ENCODE measurements around the gene RPS8.
"Not testable (repeated sequence)": the region's sequence is repeated elsewhere in the genome, so short reads cannot be mapped to it uniquely, and the experiment has no call there.

RPS8 gene

GRCh38 chr1:44806025-44806703 is 30.8 kb downstream of the RPS8 start:
- Histone ChIP-seq H3K4me3 (ENCODE audit: low read length) (no peak overlapping the region), H3K27me3 (ENCODE audit: insufficient read depth, low read length) (no peaks in the 10 kb centered on the region), H3K27ac (ENCODE audit: low read depth, low read length) (peak overlapping the region; percentile 99), H3K36me3 (ENCODE audit: insufficient read depth, low read length) (peaks cover 29% of the 10 kb centered on the region), H3K9me3 (ENCODE audit: insufficient read depth, low read depth, low read length) (no peaks in the 10 kb centered on the region), H3K4me1 (ENCODE audit: insufficient read depth, low read length) (peaks cover 30% of the 10 kb centered on the region), H3K9ac (ENCODE audit: low read depth, low read length) (peak overlapping the region; percentile 85)
- 97% methylated on average over 70 of the region's 70 CpGs for WGBS

- no peaks in the 10 kb centered on the region for H3K27me3 ChIP-seq (ENCODE audit: insufficient read depth, low read length)
- peak within 1 kb of the TSS; percentile 6; the same call in 1 of the 2 replicates for H3K4me3 ChIP-seq (ENCODE audit: low read length)
- H3K9ac ChIP-seq (ENCODE audit: low read depth, low read length): peak within 1 kb of the TSS; percentile 85
- no peaks in the 10 kb centered on the region for H3K9me3 ChIP-seq (ENCODE audit: insufficient read depth, low read depth, low read length)
- H3K27ac ChIP-seq (ENCODE audit: low read depth, low read length): peak within 1 kb of the TSS; percentile 99
- H3K4me1 ChIP-seq (ENCODE audit: insufficient read depth, low read length): peaks cover 30% of the 10 kb centered on the region
- H3K36me3 ChIP-seq (ENCODE audit: insufficient read depth, low read length): peaks cover 29% of the 10 kb centered on the region
- WGBS: 79% methylated on average over 7 of the region's 7 CpGs
These were observed 31.5 kb downstream of the RPS8 start, which contains the start of gene DYNLT4 for GRCh38 chr1:44806704-44807363. TSS of gene DYNLT4 (minus strand) at chr1:44807351. CDS start at chr1:44806668, 683 bp downstream.

GRCh38 chr1:44807364-44808062 is 32.2 kb downstream of the RPS8 start:
- peak overlapping the region; percentile 6; the same call in 1 of the 2 replicates for H3K4me3 ChIP-seq (ENCODE audit: low read length)
- peaks cover 29% of the 10 kb centered on the region for H3K36me3 ChIP-seq (ENCODE audit: insufficient read depth, low read length)
- 37% methylated on average over 16 of the region's 16 CpGs for WGBS
- peak overlapping the region; percentile 99 for H3K27ac ChIP-seq (ENCODE audit: low read depth, low read length)
- no peaks in the 10 kb centered on the region for H3K9me3 ChIP-seq (ENCODE audit: insufficient read depth, low read depth, low read length)
- peaks cover 30% of the 10 kb centered on the region for H3K4me1 ChIP-seq (ENCODE audit: insufficient read depth, low read length)
- peak overlapping the region; percentile 85 for H3K9ac ChIP-seq (ENCODE audit: low read depth, low read length)
- H3K27me3 ChIP-seq (ENCODE audit: insufficient read depth, low read length): no peaks in the 10 kb centered on the region

GRCh38 chr1:44808063-44808937 is 33.0 kb downstream of the RPS8 start, which contains the start of gene BTBD19:
TSS of gene BTBD19 (plus strand) at chr1:44808523. CDS start at chr1:44808821, 298 bp downstream.
- H3K9ac ChIP-seq (ENCODE audit: low read depth, low read length): peak within 1 kb of the TSS; percentile 85
- 30% methylated on average over 23 of the region's 23 CpGs for WGBS
- H3K4me1 ChIP-seq (ENCODE audit: insufficient read depth, low read length): peaks cover 30% of the 10 kb centered on the region
- H3K36me3 ChIP-seq (ENCODE audit: insufficient read depth, low read length): peaks cover 22% of the 10 kb centered on the region
- peak within 1 kb of the TSS; percentile 99 for H3K27ac ChIP-seq (ENCODE audit: low read depth, low read length)
- no peaks in the 10 kb centered on the region for H3K27me3 ChIP-seq (ENCODE audit: insufficient read depth, low read length)
- no peaks in the 10 kb centered on the region for H3K9me3 ChIP-seq (ENCODE audit: insufficient read depth, low read depth, low read length)
- H3K4me3 ChIP-seq (ENCODE audit: low read length): peak within 1 kb of the TSS; percentile 37; the same call in 1 of the 2 replicates

GRCh38 chr1:44808938-44809917 is 33.9 kb downstream of the RPS8 start:
- peaks cover 13% of the 10 kb centered on the region for H3K36me3 ChIP-seq (ENCODE audit: insufficient read depth, low read length)
- no peaks in the 10 kb centered on the region for H3K27me3 ChIP-seq (ENCODE audit: insufficient read depth, low read length)
- peak overlapping the region; percentile 99 for H3K27ac ChIP-seq (ENCODE audit: low read depth, low read length)
- H3K9me3 ChIP-seq (ENCODE audit: insufficient read depth, low read depth, low read length): no peaks in the 10 kb centered on the region
- peak overlapping the region; percentile 37; the same call in 1 of the 2 replicates for H3K4me3 ChIP-seq (ENCODE audit: low read length)
- peaks cover 30% of the 10 kb centered on the region for H3K4me1 ChIP-seq (ENCODE audit: insufficient read depth, low read length)
- H3K9ac ChIP-seq (ENCODE audit: low read depth, low read length): peak overlapping the region; percentile 85; the same call in 1 of the 2 replicates
- 75% methylated on average over 5 of the region's 6 CpGs for WGBS

- Histone ChIP-seq H3K4me1 (ENCODE audit: insufficient read depth, low read length) (peaks cover 30% of the 10 kb centered on the region), H3K27me3 (ENCODE audit: insufficient read depth, low read length) (no peaks in the 10 kb centered on the region), H3K27ac (ENCODE audit: low read depth, low read length) (no peak overlapping the region), H3K4me3 (ENCODE audit: low read length) (no peak overlapping the region), H3K9ac (ENCODE audit: low read depth, low read length) (no peak overlapping the region), H3K9me3 (ENCODE audit: insufficient read depth, low read depth, low read length) (no peaks in the 10 kb centered on the region), H3K36me3 (ENCODE audit: insufficient read depth, low read length) (peaks cover 5% of the 10 kb centered on the region)
- 91% methylated on average over 12 of the region's 12 CpGs for WGBS
These were observed 34.9 kb downstream of the RPS8 start for GRCh38 chr1:44810101-44810761.

- peaks cover 30% of the 10 kb centered on the region for H3K4me1 ChIP-seq (ENCODE audit: insufficient read depth, low read length)
- H3K9me3 ChIP-seq (ENCODE audit: insufficient read depth, low read depth, low read length); H3K4me3 ChIP-seq (ENCODE audit: low read length); H3K27ac ChIP-seq (ENCODE audit: low read depth, low read length); H3K27me3 ChIP-seq (ENCODE audit: insufficient read depth, low read length); H3K9ac ChIP-seq (ENCODE audit: low read depth, low read length); H3K36me3 ChIP-seq (ENCODE audit: insufficient read depth, low read length): not testable (repeated sequence)
- WGBS: 93% methylated on average over 4 of the region's 4 CpGs
These were observed 35.4 kb downstream of the RPS8 start for GRCh38 chr1:44810762-44811105.

GRCh38 chr1:44811234-44811633 is 35.9 kb downstream of the RPS8 start:
- WGBS: 81% methylated on average over 8 of the region's 8 CpGs
- H3K4me1 ChIP-seq (ENCODE audit: insufficient read depth, low read length): peaks cover 30% of the 10 kb centered on the region
- H3K27me3 ChIP-seq (ENCODE audit: insufficient read depth, low read length): no peaks in the 10 kb centered on the region
- H3K27ac ChIP-seq (ENCODE audit: low read depth, low read length): no peak overlapping the region
- no peak overlapping the region for H3K4me3 ChIP-seq (ENCODE audit: low read length)
- H3K9me3 ChIP-seq (ENCODE audit: insufficient read depth, low read depth, low read length): no peaks in the 10 kb centered on the region
- H3K9ac ChIP-seq (ENCODE audit: low read depth, low read length): no peak overlapping the region
- H3K36me3 ChIP-seq (ENCODE audit: insufficient read depth, low read length): no peaks in the 10 kb centered on the region

- Histone ChIP-seq H3K27me3 (ENCODE audit: insufficient read depth, low read length) (no peaks in the 10 kb centered on the region), H3K4me1 (ENCODE audit: insufficient read depth, low read length) (peaks cover 16% of the 10 kb centered on the region), H3K36me3 (ENCODE audit: insufficient read depth, low read length) (no peaks in the 10 kb centered on the region), H3K27ac (ENCODE audit: low read depth, low read length) (no peak overlapping the region), H3K9ac (ENCODE audit: low read depth, low read length) (peak overlapping the region; percentile 41; the same call in 1 of the 2 replicates), H3K4me3 (ENCODE audit: low read length) (peak overlapping the region; percentile 32; the same call in 1 of the 2 replicates), H3K9me3 (ENCODE audit: insufficient read depth, low read depth, low read length) (no peaks in the 10 kb centered on the region)
- 89% methylated on average over 48 of the region's 48 CpGs for WGBS
These were observed 37.6 kb downstream of the RPS8 start for GRCh38 chr1:44812822-44813543.

Measured in HUES64 (cell line).